Glomerular visceral epithelial cell (primary cell): ENCODE data around the gene USHBP1.
A peak's percentile ranks its signal among the peaks of the same experiment; 100 is the strongest.

Source experiments
- DNase-seq: peaks from one replicate; pipeline ENCODE4 v3.0.0-alpha.2; 2016; ENCODE audit errors: extremely low spot score

USHBP1 gene

DNA sequence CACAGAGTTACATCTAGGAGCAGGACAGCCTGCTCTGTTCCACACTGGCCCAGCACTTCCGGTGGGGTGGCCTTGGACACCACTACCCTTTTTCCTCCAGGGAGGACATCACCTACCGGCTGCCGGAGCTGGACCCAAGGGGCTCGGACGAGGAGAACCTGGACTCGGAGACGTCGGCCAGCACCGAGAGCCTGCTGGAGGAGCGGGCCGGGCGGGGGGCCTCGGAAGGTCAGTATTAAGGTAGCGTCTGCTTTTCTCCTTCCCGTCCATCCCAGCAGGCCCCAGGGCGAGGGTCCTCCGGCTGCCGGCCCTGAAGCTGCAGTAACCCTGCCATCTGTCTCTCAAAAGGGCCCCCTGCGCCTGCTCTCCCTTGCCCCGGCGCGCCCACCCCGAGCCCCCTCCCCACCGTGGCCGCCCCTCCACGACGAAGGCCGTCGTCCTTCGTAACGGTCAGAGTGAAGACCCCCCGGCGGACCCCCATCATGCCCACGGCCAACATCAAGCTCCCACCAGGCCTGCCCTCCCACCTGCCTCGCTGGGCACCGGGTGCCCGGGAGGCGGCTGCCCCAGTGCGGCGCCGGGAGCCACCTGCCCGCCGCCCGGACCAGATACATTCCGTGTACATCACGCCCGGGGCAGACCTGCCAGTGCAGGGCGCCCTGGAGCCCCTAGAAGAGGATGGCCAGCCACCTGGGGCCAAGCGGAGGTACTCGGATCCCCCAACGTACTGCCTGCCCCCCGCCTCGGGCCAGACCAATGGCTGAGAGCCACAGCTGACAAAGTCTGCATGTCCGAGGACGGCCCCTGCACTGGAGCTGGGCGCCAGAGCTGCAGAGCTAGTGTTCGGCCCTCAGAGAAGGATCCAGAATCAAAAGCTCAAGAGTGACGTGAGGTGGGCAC, 52.7 kb downstream of the USHBP1 start:
- DNase-seq, result no peak

DNA sequence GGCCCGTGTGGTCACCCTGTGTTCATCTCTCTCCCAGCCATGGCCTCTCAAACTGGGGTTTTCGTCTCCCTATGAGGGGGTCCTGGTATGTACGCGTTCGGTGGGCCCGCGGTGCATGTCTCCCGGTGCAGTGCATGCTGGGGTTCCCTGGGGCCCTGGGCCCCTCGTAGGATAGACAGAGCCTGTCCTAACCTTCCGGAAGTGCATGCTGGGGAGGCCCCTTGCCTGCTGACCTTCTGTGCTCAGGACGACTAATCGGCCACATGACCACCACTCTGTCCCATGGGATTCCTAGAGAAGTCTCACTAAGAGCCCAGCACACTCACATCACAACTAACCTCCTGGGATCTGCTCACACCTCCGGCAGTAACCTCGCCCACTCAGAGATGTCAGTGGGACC, 54.2 kb downstream of the USHBP1 start:
- no peak for DNase-seq

DNA sequence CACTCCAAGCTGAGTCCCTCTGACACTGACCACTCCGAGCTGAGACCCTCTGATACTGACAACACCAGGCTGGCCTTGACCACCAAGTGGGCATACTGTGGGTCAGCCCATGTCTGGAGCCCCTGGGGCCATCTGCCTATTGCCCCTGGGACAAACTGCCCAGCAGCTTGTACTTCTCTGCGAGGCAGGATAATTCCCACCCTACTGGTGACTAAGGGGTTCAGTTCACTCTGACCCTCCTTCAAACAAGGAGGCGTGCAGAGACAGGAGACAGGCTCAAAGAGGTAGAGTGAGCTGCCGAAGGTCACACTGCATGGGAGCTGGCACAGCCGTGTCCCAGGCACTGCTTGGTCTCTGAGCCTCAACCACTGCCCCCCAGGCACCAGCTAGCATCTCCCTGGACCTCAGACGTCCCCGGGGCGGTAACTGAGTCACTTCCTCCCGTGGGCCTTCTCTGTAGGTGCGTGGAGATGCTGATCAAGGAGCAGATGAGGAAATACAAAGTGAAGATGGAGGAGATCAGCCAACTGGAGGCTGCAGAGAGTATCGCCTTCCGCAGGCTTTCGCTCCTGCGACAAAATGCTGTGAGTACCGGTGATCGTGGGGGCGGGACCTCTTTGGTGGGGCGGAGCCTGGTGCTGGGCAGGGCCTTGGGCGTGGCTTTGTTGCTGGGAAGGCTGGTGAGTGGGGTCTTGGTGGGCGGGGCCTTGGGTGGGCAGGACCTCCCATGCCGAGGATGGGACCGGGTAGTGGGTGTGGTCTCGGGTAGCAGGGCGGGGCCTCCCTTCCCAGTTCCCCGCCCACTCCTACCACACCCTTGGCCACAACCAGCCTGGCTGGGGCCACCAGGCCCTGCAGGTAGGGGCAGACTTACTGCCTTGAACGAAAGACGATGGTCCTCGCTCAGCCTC, 55.2 kb downstream of the USHBP1 start:
- DNase-seq, result peak; percentile 52

DNA sequence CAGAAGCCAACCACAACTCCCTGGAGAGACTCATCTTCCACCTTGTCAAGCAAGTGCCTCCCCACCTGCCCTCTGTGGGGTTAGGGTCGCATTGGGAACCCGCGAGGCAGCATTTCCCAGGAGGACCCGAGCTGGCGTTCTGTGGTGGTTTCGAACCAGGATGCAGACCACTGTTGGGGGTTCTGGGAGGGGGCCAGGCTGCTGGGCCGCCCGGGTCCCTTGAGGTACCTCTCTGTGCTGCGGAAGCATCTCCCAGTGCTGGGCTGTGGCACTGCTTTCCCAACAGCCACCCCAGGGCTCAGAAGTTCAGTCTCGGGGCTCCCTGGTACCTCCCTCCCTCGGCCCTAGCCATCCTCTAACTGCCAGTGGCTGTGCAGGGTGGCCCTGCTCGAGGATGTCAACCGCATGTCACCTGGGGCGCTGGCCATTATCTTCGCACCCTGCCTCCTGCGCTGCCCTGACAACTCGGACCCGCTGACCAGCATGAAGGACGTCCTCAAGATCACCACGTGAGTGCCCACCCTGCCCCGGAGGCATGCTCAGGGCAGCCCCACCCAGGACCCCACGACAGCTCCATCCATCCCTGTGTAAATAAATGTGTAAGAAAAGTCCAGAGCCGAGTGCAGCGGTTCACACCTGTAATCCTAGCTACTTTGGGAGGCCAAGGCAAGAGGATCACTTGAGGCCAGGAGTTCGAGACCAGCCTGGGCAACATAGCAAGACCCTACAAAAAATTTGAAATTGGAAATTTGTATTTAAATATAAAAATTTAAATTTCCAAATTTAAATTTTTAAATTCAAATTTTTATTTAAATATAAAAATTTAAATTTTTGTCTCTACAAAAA, 57.6 kb downstream of the USHBP1 start:
- DNase-seq, result no peak

DNA sequence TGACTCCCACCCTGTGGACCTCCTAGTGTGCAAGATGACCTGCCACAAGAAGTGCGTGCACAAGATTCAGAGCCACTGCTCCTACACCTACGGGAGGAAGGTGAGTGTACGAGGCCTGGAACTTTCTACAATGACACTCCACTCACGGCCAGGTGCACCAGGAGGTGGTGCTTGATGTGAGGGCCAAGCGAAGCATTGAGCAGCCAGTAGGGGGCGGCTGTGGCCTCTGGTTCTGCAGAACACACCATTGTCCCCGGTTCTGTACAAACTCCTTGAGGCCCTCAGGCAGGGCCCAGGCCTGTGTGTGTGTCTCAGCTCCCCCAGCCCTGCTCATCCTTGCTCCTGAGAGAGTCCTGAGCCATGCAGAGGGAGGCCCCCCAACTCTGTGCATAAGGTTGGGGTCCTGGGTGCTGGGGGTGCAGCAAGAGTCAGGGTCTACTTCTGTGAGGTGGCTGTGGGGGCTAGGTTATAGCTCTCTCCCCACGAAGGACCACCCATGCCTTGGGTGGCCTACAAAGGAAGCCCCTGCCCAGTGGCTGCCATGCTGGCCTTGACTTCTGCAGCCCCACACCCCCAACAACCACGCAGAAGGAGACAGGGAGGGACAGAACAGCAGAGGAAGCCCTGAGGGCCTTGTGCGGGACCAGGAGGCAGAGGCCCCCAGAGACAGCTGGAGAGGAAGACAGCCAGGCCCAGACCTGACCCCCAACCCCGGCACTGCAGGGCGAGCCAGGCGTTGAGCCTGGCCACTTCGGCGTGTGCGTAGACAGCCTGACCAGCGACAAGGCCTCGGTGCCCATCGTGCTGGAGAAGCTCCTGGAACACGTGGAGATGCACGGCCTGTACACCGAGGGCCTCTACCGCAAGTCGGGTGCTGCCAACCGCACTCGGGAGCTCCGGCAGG, 59.1 kb downstream of the USHBP1 start:
- peak; percentile 41 for DNase-seq

DNA sequence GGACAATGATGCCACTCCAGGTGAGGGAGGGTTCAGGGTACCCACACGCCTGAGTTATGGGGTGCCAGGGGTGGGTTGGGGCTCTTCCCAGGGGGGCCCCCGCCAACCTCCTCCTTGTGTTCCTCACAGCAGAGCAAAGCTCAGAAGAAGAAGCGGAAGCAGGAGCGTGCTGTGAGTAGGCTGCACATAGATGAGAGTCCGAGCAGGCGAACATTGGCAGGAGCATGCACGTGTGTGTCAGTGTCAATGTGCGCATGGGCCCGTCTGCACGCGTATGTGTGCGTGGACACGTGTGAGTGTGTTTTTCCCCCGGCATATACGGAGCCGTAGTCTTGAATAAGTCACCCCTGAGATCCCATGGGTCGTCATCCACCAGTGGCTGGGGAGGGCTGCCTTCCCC, 61.8 kb downstream of the USHBP1 start:
- no peak for DNase-seq

DNA sequence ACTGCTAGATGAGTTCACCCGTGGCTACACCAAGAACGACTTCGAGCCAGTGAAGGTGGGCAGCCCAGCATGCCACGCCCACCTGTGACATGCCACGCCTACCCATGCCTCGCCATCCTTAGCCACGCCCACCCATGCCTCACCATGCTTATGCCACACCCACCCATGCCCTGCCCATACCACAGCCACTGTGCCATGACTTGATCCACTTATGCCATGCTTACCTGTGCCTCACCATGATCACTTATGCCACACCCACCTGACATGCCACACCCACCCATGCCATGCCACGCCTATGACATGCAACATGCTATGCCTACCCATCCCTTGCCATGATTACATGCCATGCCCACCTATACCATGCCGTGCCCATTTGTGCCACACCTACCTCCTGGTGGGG, 62.3 kb downstream of the USHBP1 start:
- DNase-seq, result no peak

DNA sequence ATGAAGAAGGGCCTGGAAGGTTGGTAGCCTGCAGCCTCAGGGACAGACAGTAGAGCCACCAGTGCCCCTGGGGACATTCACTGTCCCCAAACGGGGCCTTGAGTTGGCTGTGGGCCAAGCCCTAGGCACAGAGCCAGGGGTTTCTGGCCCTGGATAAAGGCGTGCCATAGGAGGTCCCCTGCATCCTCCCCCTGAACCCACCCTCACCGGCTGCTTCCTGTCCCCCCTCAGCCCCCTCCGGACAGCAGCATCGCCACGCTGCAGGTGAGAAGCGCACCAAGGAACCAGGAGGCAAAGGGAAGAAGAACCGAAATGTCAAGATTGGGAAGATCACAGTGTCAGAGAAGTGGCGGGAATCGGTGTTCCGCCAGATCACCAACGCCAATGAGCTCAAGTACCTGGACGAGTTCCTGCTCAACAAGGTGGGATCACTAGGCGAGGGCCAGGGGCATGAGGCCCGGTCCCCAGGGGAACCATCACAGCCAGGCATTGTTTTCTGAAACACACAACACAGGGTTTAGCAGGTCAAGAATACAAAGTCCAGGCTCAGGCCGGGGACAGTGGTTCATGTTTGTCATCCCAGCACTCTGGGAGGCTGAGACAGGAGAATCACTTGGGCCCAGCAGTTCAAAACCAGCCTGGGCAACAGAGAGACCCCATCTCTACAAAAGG, 64.0 kb downstream of the USHBP1 start:
- DNase-seq, result no peak
